ENCODE measurements around the gene TEX26. TPM values are rescaled to one million over a fixed set of nuclear protein-coding genes. Genes with fewer than 3 reads are reported as not detected.

Gene TEX26
- total RNA-seq, 4 donors from 2014 or later: not detected

- DNase-seq: no peak
- H3K9me3 ChIP-seq: no peaks in the 10 kb centered on the region
- no peaks in the 10 kb centered on the region for H3K27me3 ChIP-seq
- TF ChIP-seq CTCF (IDR thresholded peaks at IDR 0.05): no peak
- TF ChIP-seq POLR2A (IDR thresholded peaks at IDR 0.05): no peak
- no peak overlapping the region for H3K27ac ChIP-seq
- peaks cover 0 to 20% (median 4%) of the 10 kb centered on the region in 3 donors for H3K4me1 ChIP-seq
- intact Hi-C loops (cut with DNase I): no loop called here
- H3K36me3 ChIP-seq: no peaks in the 10 kb centered on the region
- 66 to 84% methylated on average over 2 of the region's 2 CpGs for WGBS, 2 donors
- no peak overlapping the region for H3K4me3 ChIP-seq
Measured at GRCh38 chr13:30971575-30971974, 39.1 kb downstream of the TEX26 start.

GRCh38 chr13:30972888-30973377 lies 40.5 kb downstream of the TEX26 start:
- no peak overlapping the region for H3K27ac ChIP-seq
- WGBS, 2 donors: 0% methylated on average over 1 of the region's 1 CpG
- no peaks in the 10 kb centered on the region for H3K27me3 ChIP-seq
- intact Hi-C loops (cut with DNase I): no loop called here
- no peaks in the 10 kb centered on the region for H3K9me3 ChIP-seq
- no peak overlapping the region for H3K4me3 ChIP-seq
- DNase-seq: no peak
- H3K36me3 ChIP-seq: no peaks in the 10 kb centered on the region
- peaks cover 0 to 31% (median 8%) of the 10 kb centered on the region in 3 donors for H3K4me1 ChIP-seq
- TF ChIP-seq POLR2A (IDR thresholded peaks at IDR 0.05) (no peak), CTCF (IDR thresholded peaks at IDR 0.05) (no peak)

DNA sequence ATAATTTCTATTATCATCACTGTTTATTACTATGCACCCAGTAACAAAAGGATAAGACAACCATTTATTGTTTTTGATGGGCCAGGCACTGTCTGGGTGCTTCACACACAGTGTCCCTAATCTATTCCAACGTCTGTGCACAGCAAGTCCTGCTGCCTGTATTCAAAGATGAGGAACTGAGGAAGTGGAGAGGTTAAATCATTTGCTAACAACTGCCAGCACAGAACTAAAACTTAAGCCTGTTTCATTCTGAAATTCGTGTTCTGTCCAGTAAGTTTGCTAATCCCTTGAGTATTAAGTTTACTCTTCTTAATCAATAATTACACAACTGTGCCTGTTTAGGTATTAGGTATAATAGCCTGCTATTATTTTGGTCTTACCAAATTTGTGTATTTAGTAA lies 41.9 kb downstream of the TEX26 start:
- H3K27ac ChIP-seq: no peak overlapping the region
- no peaks in the 10 kb centered on the region for H3K27me3 ChIP-seq
- no peak for DNase-seq
- H3K9me3 ChIP-seq: no peaks in the 10 kb centered on the region
- peaks cover 0 to 40% (median 11%) of the 10 kb centered on the region in 3 donors for H3K4me1 ChIP-seq
- WGBS, 2 donors: 17 to 21% methylated on average over 2 of the region's 2 CpGs
- TF ChIP-seq CTCF (IDR thresholded peaks at IDR 0.05) (no peak), POLR2A (IDR thresholded peaks at IDR 0.05) (no peak)
- no peaks in the 10 kb centered on the region for H3K36me3 ChIP-seq
- intact Hi-C loops (cut with DNase I): no loop called here
- no peak overlapping the region for H3K4me3 ChIP-seq

- intact Hi-C loops (cut with DNase I): no loop called here
- DNase-seq: no peak
- no peak for TF ChIP-seq CTCF (IDR thresholded peaks at IDR 0.05)
- no peak for TF ChIP-seq POLR2A (IDR thresholded peaks at IDR 0.05)
- no peaks in the 10 kb centered on the region for H3K36me3 ChIP-seq
- no peak overlapping the region for H3K4me3 ChIP-seq
- WGBS, 2 donors: 45 to 55% methylated on average over 4 of the region's 4 CpGs
- no peaks in the 10 kb centered on the region for H3K9me3 ChIP-seq
- H3K27me3 ChIP-seq: no peaks in the 10 kb centered on the region
- peaks cover 0 to 40% (median 11%) of the 10 kb centered on the region in 3 donors for H3K4me1 ChIP-seq
- H3K27ac ChIP-seq: no peak overlapping the region
Measured at GRCh38 chr13:30976025-30976424, 43.6 kb downstream of the TEX26 start.

DNA sequence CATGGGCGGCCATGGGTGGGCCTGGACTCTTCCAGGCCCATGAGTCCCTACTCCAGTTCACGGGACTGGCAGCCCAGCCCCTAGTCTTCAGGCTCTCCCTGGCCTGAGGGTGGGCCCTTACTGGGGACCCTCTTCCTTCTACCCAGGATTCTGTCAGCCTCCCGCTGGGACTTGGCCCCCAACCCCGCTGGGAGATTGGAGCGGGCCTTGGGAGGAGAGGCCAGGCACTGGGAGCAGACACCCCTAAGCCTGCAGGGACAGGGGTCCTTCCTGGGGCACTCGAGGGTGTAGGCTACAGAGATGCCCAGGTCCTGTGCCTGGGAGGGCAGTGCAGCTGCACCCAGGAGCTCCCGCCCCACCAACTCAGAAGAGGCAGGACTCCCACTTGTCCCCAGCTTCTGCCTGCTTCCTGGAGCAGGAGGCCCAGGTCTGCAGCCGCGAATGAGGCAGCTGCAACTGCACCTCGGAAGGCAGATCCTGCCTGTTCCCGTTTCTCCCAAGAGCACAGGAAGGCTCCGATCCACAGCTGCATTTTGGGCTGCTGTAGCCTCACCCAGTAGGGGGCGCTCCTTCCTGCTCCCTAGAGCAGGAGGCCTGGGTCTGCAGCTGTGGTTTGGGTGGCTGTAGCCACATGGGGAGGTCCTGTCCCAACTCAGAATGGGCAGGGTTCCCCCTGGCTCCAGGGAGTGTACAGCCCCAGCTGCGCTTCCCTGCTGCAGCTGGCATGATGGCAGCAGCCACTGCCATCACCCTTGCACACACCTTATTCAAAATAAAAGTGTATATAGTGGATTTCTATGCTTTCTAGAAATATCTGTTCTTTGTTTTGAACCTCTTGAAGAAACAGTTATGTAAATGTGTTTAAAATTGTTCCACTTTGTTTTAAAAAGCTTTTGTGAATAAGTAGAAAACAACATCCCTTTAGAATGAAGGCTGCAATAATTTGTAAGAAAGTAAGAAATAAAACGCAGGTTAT lies 46.8 kb downstream of the TEX26 start:
- intact Hi-C loops (cut with DNase I): no loop called here
- Histone ChIP-seq H3K4me3 (no peak overlapping the region), H3K27ac (no peak overlapping the region), H3K4me1 (peaks cover 0 to 31% (median 11%) of the 10 kb centered on the region in 3 donors), H3K27me3 (no peaks in the 10 kb centered on the region), H3K9me3 (no peaks in the 10 kb centered on the region), H3K36me3 (no peaks in the 10 kb centered on the region)
- TF ChIP-seq CTCF (IDR thresholded peaks at IDR 0.05) (peak; percentile 11 to 57 (median 32)), POLR2A (IDR thresholded peaks at IDR 0.05) (no peak)
- 57 to 83% methylated on average over 2 to 6 of the region's 15 CpGs for WGBS, 2 donors
- no peak for DNase-seq
